ENCODE data around the gene CEP128. TPM values are rescaled to one million over a fixed set of nuclear protein-coding genes. Genes with fewer than 3 reads are reported as not detected.

The CEP128 gene
- 2.6 and 4.1 TPM in 2 replicates for total RNA-seq

DNA sequence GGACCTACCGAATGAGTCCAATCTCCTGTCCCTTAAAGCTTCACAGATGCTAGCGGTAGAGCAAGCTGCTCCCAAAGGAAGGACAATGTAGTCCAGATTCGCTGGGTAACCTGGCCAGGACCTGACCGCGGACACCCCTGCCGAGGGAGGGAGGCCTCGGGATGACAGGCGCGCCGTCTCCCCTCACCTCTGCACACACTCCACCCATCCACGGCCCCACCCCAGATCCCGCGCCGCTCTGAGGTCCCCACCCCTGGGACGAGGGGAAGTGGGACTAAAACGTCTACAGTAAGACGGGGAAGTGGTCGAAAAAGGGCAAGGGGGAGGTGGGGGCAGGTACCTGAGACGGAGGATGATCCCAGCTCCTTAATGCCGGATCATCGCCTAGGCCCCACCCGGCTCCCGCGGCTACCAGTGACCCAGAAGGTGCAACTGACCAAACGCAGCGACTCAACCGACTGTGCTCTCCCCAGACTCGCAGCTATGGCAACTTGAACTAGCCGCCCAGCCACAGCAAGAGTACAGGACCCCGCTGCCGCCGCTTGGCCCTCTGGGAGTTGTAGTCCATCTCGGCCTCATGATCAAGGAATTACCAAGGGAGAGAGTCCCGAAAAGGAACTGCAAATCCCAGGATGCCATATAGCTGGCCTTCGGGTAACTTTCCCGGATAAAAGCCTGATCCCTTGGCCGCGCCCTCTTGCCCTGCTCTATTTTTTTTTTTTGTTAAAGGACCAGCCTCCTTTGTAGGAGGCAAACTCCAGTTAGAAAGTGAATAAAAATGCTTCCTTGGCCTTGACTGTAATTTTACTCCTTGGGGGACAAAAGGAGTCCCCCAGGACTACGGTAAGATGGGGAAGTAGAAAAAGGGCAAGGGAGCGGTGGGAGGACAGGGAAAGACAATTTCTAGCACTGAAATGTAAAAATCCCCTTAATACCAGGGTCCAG is at the start of gene CEP128:
Gene CEP128, minus strand, starts transcription at position 498 of the 945 bp plus-strand sequence.
- DNase-seq (ENCODE audit: extremely low read depth, low read depth, low spot score): peak; percentile 91

DNA sequence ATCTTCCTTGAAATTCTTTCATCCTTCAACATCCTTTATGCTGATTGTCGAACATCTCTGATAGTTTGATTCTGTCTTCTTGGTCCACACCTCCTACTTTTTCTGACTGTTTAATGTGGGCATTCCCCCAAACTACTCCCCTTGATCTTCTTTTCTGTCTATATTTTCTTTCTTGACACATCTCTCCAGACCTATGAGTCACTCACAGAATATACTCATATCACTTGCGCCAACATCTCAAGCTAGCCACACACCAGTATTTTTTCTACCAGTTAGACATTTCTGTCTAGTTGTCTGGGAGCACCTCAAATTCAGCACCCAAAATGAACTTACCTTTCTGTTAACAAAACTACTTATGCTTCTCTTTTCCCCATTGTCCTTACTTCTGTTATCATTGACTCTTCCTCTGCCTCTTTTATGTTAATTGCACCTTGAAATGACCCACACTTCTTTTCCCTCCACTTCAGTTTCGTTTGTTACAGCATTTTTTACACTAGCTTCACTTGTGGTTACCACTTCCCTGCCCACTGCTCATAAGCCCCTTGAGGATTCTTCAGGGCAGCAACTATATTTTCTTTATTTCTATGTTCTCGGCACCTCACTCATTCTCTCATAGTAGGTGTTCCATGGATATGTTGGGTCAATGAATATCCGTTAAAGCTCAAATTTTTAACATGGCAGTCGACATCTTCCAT is 47.3 kb upstream of the CEP128 start:
- no peak for DNase-seq (ENCODE audit: extremely low read depth, low read depth, low spot score)

DNA sequence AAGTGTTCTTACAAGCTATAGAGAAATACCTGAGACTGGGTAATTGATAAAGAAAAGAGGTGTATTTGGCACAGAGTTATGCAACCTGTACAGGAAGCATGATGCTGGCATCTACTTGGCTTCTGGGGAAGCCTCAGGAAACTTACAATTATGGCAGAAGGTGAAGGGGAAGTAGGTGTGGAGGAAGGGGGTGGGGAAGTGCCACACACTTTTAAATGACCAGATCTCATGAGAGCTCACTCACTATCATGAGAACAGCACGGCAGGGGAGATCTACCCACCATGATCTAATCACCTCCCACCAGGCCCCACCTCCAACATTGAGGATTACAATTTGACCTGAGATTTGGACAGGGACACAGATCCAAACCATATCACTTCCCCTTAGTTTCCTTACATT is 46.7 kb upstream of the CEP128 start:
- DNase-seq (ENCODE audit: extremely low read depth, low read depth, low spot score): no peak

DNA sequence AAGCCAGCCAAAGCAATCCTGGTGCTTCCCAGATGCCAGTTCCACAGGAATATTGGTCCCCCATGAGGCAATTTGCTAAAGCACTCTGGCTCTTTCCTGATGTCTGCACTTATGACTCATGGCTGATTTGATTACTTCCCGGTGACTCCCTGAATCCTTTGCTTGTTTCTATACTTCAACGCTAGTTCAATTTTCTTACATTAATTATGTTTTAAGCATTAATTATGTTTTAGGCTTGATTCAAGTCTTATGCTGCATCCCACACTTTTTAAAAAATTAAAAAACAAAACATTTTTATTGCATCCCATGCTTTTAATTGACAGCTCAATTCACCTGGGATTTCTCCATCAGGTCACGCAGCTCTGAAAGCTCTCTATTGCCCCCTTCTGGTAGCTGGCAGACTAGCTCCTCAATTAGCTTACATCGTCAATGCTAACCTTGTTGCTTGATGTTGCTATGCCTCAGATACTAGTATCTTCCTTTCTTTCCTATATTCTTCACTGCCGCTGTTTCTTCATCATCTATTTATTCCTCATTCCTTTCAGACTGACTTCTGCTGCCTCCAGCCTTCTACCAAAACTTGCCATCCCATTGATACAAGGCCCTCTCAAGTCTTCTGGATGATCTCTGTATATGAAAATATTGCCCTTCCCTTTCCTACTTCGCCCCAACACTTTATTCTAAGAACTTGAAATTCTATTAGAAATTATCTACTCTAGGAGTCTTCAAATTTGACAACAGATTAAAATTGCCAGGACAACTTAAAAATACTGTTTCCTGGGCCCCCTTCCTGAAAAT is 45.9 kb upstream of the CEP128 start:
- DNase-seq (ENCODE audit: extremely low read depth, low read depth, low spot score): peak; percentile 60

DNA sequence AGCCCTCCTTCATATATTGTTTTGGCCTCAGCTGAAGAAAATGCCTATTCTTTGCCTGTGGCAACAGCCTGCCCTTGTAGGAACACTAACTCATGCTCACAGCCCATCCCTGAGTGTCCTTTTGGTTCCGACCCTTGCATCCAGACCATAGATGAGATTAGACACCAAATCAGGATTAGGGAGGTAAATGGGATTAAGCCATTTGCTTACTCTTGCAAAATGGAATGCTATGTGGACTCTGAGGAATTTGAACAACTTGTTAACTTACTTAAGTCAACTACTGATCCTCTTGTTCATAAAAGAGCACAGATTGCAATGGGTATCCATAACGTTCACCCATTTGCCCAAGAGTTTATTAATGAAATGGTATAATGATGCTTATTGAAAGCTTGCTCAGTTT is 41.2 kb upstream of the CEP128 start:
- no peak for DNase-seq (ENCODE audit: extremely low read depth, low read depth, low spot score)

DNA sequence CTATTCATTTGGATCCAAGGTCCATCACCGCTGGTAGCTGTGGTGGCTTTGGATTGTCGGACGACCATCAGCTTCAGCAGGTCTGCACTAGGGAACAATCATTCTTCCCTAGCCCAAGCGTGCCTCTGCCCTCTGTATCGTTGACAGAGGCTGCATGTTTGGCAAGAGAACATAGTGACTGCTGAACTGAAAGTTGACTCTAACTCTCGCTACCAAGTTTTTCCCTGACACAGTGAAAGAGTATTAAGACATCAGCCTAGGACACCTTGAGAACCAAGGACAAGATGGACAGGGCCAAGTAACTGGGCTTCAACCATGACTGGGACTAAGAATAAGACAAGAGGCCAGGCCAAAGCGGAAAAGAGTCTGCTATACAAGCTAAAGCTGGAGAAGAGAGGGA is 40.1 kb upstream of the CEP128 start:
- no peak for DNase-seq (ENCODE audit: extremely low read depth, low read depth, low spot score)

DNA sequence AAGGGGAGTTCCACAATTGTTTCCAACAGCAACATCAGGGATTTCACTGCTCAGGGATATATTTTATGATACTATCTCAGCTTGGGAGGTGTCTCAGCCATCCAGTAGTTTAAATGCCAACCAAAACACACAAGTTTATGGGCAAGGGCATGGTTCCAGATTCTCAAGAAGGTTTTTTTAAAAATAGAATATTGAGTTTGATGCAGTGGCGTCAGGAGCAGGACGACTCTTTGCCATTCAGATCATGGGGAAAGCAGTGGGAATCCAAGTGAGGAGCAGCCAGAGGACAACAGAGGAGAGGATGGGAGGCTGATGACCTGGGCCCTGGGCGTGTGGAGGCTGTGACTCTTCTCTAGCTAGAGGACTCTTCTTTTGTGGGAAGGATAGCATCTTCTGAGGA is 39.6 kb upstream of the CEP128 start:
- DNase-seq (ENCODE audit: extremely low read depth, low read depth, low spot score): no peak

DNA sequence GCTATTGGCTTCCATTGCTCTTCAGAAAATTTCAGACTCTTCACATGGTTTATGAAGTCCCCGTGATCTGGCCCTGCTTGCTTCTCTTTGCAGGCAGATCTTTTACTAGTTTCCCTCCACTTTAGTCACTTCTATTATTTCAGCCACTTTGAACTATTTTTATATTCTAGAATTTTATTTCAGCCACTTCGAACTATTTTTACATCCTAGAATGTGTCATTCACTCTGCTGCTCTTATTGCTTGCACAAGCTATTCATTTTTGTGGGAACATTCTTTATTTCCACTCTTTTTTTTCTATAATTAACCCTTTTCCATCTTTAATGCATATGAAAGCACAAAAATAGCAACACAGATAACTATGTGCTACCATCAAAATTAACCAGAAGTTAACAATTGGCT is 38.4 kb upstream of the CEP128 start:
- DNase-seq (ENCODE audit: extremely low read depth, low read depth, low spot score): no peak

DNA sequence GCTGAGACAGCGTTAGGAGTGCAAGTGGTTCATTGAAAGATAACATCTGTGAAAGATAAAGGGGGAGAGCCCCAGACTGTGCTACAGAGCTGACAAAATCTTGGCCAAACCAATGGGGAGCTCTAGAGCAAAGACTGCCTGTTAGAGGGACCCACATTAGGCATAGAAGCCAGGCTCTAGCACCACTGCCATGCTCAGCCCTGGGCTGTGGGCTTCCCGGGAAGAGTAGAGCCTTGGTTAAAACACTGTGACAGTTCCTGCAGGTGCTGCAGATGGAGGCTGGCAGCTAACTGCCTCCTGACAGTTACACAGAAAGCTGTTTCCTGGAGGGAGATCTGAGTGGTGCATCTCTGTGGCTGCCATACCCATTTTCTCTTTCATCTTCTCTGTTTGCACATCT is 36.9 kb upstream of the CEP128 start:
- DNase-seq (ENCODE audit: extremely low read depth, low read depth, low spot score): no peak

DNA sequence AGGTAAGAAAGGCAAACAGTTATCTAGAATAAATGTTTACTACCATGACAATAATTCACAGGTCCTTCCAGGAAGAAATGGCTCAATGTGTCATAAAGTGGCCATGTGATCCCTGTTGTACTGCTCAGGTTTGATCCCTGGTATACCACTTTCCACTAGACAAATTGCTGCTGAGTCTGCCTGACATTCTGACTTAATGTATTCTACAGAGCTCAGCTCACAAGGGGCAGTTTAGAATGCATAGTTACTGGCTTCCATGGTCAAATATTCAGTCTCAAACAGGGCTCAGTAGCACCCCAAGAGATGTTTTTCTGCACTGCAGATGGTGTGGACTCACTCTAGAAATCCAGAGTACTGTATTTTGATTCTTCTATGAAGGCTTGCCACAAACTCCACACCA is 35.7 kb upstream of the CEP128 start:
- DNase-seq (ENCODE audit: extremely low read depth, low read depth, low spot score): no peak

DNA sequence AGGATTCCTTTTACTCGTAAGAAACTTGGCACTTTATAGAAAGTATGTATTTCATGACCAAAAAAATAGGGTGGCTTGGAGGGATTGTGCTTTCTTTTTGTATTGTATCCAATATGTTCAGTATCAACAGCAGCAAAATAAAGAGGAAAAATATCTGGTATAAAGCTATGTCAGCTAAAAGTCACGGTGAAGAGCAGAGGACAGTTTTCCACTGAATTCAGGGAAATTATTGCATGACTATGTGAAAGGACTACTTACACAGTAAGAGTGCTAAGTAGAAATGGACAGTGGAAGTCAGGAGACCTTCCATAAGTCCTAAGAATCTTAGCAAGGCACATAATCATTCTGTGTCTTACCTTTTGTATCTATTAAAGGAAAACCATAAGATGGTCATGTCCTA is 33.1 kb upstream of the CEP128 start:
- no peak for DNase-seq (ENCODE audit: extremely low read depth, low read depth, low spot score)

DNA sequence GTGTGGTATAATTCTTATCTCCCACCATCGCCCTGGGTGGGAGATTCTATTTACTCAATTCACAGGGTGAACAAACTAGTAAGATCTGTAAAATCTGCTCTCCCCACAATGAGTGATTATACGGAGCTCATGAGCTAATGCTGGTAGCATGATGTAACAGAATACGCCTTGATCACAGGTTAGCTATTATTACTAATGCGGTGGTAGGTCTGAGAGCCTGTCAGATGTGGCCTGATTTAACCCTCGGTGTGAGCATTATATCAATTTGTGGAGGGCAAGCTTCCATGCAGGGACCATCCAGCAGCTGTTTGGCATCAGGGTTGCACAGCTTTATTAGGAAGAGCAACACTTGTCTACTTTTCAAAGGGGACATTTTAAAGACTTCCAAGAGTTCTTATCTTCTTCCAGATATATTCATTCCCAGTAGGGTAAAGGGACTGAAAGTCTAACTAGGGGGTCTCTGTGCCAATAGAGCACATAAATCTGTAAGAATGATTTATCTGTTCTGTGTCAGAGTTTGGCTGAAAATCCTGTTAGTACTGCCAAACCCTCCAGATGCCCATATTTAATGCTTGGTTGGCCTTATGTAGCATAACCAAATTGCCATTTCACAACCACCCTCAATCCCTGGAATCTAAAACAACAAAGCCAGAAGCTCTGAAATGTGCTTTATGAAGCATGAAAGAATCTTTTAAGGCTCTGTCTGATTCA is 32.5 kb upstream of the CEP128 start:
- DNase-seq (ENCODE audit: extremely low read depth, low read depth, low spot score): no peak

DNA sequence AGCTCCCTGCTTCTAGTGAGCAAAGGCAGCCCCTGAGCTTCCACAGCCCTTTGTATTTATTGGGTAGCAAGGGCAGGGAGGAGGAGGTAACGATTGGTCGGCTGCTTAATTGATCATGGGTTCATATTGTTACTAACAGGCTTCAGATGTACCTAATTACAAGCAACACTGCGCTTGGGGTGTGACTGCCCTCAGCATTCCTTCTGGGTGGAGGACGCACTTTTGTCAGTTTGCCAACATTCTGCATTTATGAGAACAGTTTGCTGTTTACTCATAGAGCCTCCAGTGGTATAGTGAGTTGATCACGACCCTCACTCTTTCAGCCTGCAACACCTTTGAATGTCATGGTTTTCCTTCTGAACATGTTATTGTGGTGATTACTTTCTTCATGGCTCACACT is 23.5 kb upstream of the CEP128 start:
- DNase-seq (ENCODE audit: extremely low read depth, low read depth, low spot score): no peak

DNA sequence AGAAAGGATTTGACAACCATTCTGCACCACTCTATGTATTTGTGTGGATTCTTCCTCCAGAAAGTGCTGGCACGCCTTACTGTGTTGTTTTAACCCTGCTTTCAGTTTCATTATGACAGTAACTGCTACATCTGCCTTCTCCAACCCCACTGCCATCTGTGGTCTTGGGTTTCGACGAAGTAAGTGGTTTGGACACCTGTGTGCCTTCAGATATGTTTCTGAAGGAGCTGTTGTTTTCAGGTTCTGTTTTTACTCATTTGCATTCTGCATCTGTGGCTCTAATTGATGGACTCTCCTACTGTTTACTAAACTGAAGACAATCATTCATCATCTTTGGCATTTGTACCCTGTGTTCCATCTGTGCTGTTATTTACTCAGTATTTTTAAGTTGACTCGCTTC is 18.0 kb upstream of the CEP128 start:
- DNase-seq (ENCODE audit: extremely low read depth, low read depth, low spot score): no peak

DNA sequence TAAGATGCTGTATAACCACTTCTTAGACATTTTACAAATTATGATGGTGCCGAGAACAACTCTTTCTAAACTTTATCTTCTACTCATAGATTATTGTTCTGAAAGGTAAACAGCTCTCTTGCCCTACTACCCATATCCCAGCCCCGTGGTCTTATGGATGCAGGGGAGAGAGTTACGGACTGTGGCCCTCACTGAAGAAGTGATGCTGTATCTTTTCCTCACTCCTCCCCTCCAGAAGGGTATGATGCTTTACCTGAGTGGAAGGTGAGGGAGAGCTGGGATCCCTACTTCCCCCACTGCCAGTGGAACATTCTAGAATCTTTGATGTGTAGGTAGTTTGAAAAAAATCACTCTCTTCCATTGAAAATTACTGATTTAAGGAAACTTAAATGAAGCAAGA is 17.4 kb upstream of the CEP128 start:
- no peak for DNase-seq (ENCODE audit: extremely low read depth, low read depth, low spot score)

DNA sequence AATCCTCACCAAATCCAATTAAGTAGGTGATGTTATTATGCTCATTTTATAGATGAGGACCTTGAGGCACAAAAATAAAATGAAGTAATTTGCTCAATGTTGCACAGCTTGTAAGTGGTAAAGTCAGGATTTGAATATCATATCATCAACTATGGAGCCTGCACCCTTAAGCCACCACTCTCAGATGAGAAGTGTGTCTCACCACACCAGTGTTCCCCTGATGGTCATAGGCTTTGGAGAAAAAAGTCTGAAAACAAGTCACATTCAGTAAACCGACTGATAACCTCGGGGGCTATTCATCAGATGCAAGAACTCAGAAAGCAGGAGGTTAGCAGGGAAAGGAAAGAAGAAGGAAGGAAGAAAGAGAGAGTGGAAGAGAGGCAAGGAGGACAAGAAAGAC is 16.7 kb upstream of the CEP128 start:
- DNase-seq (ENCODE audit: extremely low read depth, low read depth, low spot score): no peak

DNA sequence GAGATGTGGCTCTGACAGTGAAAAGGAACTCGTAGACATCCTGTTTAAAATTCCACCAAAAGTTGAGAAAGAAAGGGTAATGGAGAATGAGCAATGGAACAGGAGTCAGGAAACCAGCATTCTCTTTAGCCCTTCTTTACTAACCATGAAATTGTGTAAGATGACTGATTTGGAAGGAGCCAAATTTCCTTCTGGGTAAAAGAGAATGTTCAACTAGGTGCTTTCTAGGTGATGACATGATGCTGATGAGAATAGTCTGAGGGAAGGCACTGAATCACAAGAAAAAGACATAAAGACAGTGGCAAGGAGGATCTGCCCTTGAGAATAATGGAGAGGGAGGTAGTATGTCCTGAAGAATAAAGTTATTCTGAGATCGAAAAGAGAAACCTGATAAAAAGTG is 16.1 kb upstream of the CEP128 start:
- no peak for DNase-seq (ENCODE audit: extremely low read depth, low read depth, low spot score)

DNA sequence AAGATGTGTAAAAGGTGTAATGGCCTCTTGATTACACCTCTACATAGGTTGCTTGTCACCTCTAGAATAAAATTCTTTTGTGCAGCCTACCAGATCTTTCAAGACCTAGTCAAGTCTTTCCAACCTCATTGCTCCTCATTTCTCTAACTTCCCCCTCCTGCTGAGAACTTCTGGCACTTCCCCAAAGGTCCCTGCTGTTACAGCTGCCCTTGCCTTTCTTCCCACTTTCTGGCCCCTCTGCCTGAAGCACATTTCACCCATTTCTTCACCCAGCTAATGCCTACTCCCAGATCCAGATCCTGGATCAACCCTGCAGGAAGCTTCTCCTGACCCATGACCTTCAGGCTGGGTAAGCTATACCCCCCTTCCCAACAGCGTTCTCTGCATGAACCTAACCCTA is 15.4 kb upstream of the CEP128 start:
- no peak for DNase-seq (ENCODE audit: extremely low read depth, low read depth, low spot score)

DNA sequence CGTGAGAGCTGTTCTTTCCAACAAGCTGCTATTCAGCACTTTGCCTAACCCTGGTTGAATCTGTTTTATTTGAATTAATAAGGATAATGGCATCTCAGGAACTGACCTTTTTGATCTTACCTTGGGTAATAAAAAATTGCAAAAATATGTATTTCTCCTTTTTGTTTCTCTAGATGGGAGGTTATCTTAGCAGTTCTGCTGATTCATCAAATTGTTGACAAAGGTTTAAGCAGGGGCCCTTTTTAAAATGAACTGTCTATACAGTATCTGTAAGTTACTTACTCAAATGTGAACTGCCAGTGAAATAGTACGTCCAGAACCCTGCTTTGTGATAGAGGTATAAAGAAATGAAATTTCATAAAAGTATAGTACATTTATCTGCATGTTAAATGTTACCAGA is 14.6 kb upstream of the CEP128 start:
- DNase-seq (ENCODE audit: extremely low read depth, low read depth, low spot score): no peak

DNA sequence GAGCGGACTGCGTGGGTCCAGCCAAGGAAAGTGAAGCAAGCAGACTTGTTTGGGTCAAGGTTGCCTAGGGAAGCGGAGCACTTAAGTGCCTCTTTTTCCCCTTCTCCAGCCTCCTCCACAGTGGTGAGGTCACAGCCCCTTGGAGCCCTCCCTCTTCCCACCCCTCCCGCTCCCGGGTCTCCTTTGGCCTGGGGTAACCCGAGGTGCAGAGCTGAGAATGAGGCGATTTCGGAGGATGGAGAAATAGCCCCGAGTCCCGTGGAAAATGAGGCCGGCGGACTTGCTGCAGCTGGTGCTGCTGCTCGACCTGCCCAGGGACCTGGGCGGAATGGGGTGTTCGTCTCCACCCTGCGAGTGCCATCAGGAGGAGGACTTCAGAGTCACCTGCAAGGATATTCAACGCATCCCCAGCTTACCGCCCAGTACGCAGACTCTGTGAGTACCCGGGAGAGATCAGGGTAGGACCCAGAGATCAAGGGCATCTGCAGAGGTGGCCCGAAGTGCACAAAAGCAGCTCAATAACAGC is 13.9 kb upstream of the CEP128 start, which contains the start of gene TSHR:
Gene TSHR, plus strand, starts transcription at position 206 of the 526 bp plus-strand sequence. Its CDS starts 60 bp downstream, at position 266.
- no peak for DNase-seq (ENCODE audit: extremely low read depth, low read depth, low spot score)
